ENCODE results near the gene MAS1L. TPM values are rescaled to one million over a fixed set of nuclear protein-coding genes. Genes with fewer than 3 reads are reported as not detected.
"Not testable (repeated sequence)": the region's sequence is repeated elsewhere in the genome, so short reads cannot be mapped to it uniquely, and the experiment has no call there.

Gene MAS1L
- polyA plus RNA-seq, 3 donors: not detected

- no peak for DNase-seq (ENCODE audit: extremely low read depth in 1 of 11, low read depth in 9 of 11, low spot score in 4 of 11)
These were observed 1.5 kb upstream of the MAS1L start for GRCh38 chr6:29489286-29489685.

- DNase-seq (ENCODE audit: extremely low read depth in 1 of 11, low read depth in 9 of 11, low spot score in 4 of 11): no peak
These were observed 1.1 kb upstream of the MAS1L start for GRCh38 chr6:29488874-29489273.

GRCh38 chr6:29487131-29487530, 625 bp downstream of the MAS1L start:
- no peak for DNase-seq (ENCODE audit: extremely low read depth in 1 of 11, low read depth in 9 of 11, low spot score in 4 of 11)

GRCh38 chr6:29486577-29486976, 1.2 kb downstream of the MAS1L start:
- no peak for DNase-seq (ENCODE audit: extremely low read depth in 1 of 11, low read depth in 9 of 11, low spot score in 4 of 11)

GRCh38 chr6:29483735-29484134, 4.0 kb downstream of the MAS1L start:
- DNase-seq (ENCODE audit: extremely low read depth in 1 of 11, low read depth in 9 of 11, low spot score in 4 of 11): no peak

GRCh38 chr6:29483186-29483585, 4.6 kb downstream of the MAS1L start:
- DNase-seq (ENCODE audit: extremely low read depth in 1 of 11, low read depth in 9 of 11, low spot score in 4 of 11): no peak

- DNase-seq (ENCODE audit: extremely low read depth in 1 of 11, low read depth in 9 of 11, low spot score in 4 of 11): no peak
These were observed 8.2 kb downstream of the MAS1L start for GRCh38 chr6:29479560-29479959.

GRCh38 chr6:29478740-29479139, 9.0 kb downstream of the MAS1L start:
- DNase-seq (ENCODE audit: extremely low read depth in 1 of 11, low read depth in 9 of 11, low spot score in 4 of 11): no peak

GRCh38 chr6:29477923-29478450, 9.8 kb downstream of the MAS1L start:
- DNase-seq (ENCODE audit: extremely low read depth in 1 of 11, low read depth in 9 of 11, low spot score in 4 of 11): no peak

- DNase-seq (ENCODE audit: extremely low read depth in 1 of 11, low read depth in 9 of 11, low spot score in 4 of 11): no peak
These were observed 12.8 kb downstream of the MAS1L start for GRCh38 chr6:29474996-29475395.

- no peak for DNase-seq (ENCODE audit: extremely low read depth in 1 of 11, low read depth in 9 of 11, low spot score in 4 of 11)
These were observed 21.5 kb downstream of the MAS1L start for GRCh38 chr6:29466241-29466640.

GRCh38 chr6:29465801-29466200, 22.0 kb downstream of the MAS1L start:
- DNase-seq (ENCODE audit: extremely low read depth in 1 of 11, low read depth in 9 of 11, low spot score in 4 of 11): no peak

- DNase-seq (ENCODE audit: extremely low read depth in 1 of 11, low read depth in 9 of 11, low spot score in 4 of 11): no peak
These were observed 22.5 kb downstream of the MAS1L start for GRCh38 chr6:29465279-29465678.

- DNase-seq (ENCODE audit: extremely low read depth in 1 of 11, low read depth in 9 of 11, low spot score in 4 of 11): no peak
These were observed 25.7 kb downstream of the MAS1L start for GRCh38 chr6:29462022-29462421.

- no peak for DNase-seq (ENCODE audit: extremely low read depth in 1 of 11, low read depth in 9 of 11, low spot score in 4 of 11)
These were observed 26.5 kb downstream of the MAS1L start for GRCh38 chr6:29461021-29461814.

- no peak for DNase-seq (ENCODE audit: extremely low read depth in 1 of 11, low read depth in 9 of 11, low spot score in 4 of 11)
These were observed 30.8 kb downstream of the MAS1L start, which contains the start of the genes OR11A1 and OR2H1 for GRCh38 chr6:29456971-29457370. OR11A1 (minus strand) TSS chr6:29457071; CDS start chr6:29427641, 29,430 bp downstream. OR2H1 (plus strand) TSS chr6:29457155; CDS start chr6:29461770, 4,615 bp downstream.

- DNase-seq (ENCODE audit: extremely low read depth in 1 of 11, low read depth in 9 of 11, low spot score in 4 of 11): no peak
These were observed 36.1 kb downstream of the MAS1L start for GRCh38 chr6:29451471-29452193.

- no peak for DNase-seq (ENCODE audit: extremely low read depth in 1 of 11, low read depth in 9 of 11, low spot score in 4 of 11)
These were observed 40.1 kb downstream of the MAS1L start for GRCh38 chr6:29447670-29448069.

- DNase-seq (ENCODE audit: extremely low read depth in 1 of 11, low read depth in 9 of 11, low spot score in 4 of 11): not testable (repeated sequence)
These were observed 43.7 kb downstream of the MAS1L start for GRCh38 chr6:29444031-29444430.

- no peak for DNase-seq (ENCODE audit: extremely low read depth in 1 of 11, low read depth in 9 of 11, low spot score in 4 of 11)
These were observed 45.0 kb downstream of the MAS1L start for GRCh38 chr6:29442719-29443118.
